Effector memory CD4-positive, alpha-beta T cell (primary cell): ENCODE data around the gene MAP3K5.

Experiments used
- DNase-seq, 3 donors: peaks; one replicate each; pipeline ENCODE4 v3.0.0-alpha.2; 2020
- H3K27ac ChIP-seq: 2 replicates; pipeline ENCODE4 v1.7.0; 2013; ENCODE audit warnings: mild to moderate bottlenecking, low read length, moderate library complexity; ENCODE audit not compliant: insufficient read depth, poor library complexity, severe bottlenecking
- H3K27me3 ChIP-seq: replicated peaks from 2 replicates; pipeline ENCODE4 v1.7.0; 2013; ENCODE audit warnings: mild to moderate bottlenecking, low read length; ENCODE audit not compliant: insufficient read depth, control insufficient read depth, poor library complexity, severe bottlenecking
- H3K36me3 ChIP-seq: 2 replicates; pipeline ENCODE4 v1.7.0; 2013; ENCODE audit warnings: mild to moderate bottlenecking, low read length, moderate library complexity; ENCODE audit not compliant: control insufficient read depth, insufficient read depth
- H3K4me1 ChIP-seq: 2 replicates; pipeline ENCODE4 v1.7.0; 2013; ENCODE audit warnings: low read length, mild to moderate bottlenecking; ENCODE audit not compliant: control insufficient read depth, insufficient read depth, poor library complexity, severe bottlenecking
- H3K4me3 ChIP-seq: 2 replicates; pipeline ENCODE4 v1.7.0; 2013; ENCODE audit warnings: low read length, low read depth, mild to moderate bottlenecking; ENCODE audit not compliant: insufficient read depth, poor library complexity, severe bottlenecking
- H3K9me3 ChIP-seq: 2 replicates; pipeline ENCODE4 v1.7.0; 2013; ENCODE audit warnings: mild to moderate bottlenecking, low read length, moderate library complexity; ENCODE audit not compliant: control insufficient read depth

MAP3K5 gene

GRCh38 chr6:136783495-136784270, 8.6 kb downstream of the MAP3K5 start:
- no peak for DNase-seq
- no peaks in the 10 kb centered on the region for H3K27me3 ChIP-seq

DNA sequence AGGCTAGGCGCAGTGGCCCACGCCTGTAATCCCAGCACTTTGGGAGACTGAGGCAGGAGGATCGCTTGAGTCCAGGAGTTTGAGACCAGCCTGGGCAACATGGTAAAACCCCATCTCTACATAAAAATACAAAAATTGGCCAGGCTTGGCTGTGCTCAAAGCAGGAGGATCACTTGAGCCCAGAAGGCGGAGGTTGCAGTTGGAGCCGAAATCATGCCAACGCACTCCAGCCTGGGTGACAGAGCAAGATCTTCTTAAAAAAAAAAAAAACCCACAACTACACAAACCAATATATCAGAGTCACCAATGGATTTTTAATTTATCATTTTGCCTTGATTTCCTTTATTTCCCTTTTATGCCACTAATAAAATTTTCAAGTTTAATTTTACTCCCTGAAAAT, 9.3 kb downstream of the MAP3K5 start:
- H3K36me3 ChIP-seq, result no peaks in the 10 kb centered on the region
- no peaks in the 10 kb centered on the region for H3K9me3 ChIP-seq
- no peak overlapping the region for H3K4me3 ChIP-seq
- H3K27ac ChIP-seq, result no peak overlapping the region
- DNase-seq, result no peak
- H3K27me3 ChIP-seq, result no peaks in the 10 kb centered on the region
- peaks cover 61% of the 10 kb centered on the region for H3K4me1 ChIP-seq

More at GRCh38 chr6:136783495-136784270, 8.6 kb downstream of the MAP3K5 start:
- H3K27ac ChIP-seq, result no peak overlapping the region
- H3K36me3 ChIP-seq, result no peaks in the 10 kb centered on the region
- H3K9me3 ChIP-seq, result no peaks in the 10 kb centered on the region
- H3K4me3 ChIP-seq, result no peak overlapping the region
- H3K4me1 ChIP-seq, result peaks cover 62% of the 10 kb centered on the region

GRCh38 chr6:136782021-136782770, 10.1 kb downstream of the MAP3K5 start:
- no peak overlapping the region for H3K4me3 ChIP-seq
- H3K4me1 ChIP-seq, result peaks cover 53% of the 10 kb centered on the region
- H3K9me3 ChIP-seq, result no peaks in the 10 kb centered on the region
- no peaks in the 10 kb centered on the region for H3K27me3 ChIP-seq
- H3K36me3 ChIP-seq, result no peaks in the 10 kb centered on the region
- DNase-seq, result no peak
- H3K27ac ChIP-seq, result no peak overlapping the region

DNA sequence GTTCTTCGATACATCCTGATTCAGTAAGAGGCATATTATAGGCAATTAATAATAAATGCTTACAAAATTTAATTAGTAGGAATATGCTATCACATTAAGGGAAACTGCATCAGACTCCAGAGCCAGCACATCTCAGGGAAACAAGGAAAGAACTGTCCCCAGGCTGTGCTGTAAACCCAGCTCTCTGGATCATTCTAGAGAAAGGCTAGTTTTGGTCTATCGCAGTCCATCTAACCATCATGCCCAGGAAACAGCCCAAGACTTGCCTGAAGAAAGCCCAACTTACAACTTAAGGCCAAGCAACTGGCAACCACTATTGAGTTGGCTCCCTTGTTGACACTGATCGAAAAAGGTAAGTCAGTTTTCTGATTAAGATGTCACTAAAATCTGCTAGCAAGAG, 11.3 kb downstream of the MAP3K5 start:
- DNase-seq, result no peak
- Histone ChIP-seq H3K27ac (no peak overlapping the region), H3K9me3 (no peaks in the 10 kb centered on the region), H3K36me3 (no peaks in the 10 kb centered on the region), H3K4me1 (peaks cover 44% of the 10 kb centered on the region), H3K27me3 (no peaks in the 10 kb centered on the region), H3K4me3 (no peak overlapping the region)

DNA sequence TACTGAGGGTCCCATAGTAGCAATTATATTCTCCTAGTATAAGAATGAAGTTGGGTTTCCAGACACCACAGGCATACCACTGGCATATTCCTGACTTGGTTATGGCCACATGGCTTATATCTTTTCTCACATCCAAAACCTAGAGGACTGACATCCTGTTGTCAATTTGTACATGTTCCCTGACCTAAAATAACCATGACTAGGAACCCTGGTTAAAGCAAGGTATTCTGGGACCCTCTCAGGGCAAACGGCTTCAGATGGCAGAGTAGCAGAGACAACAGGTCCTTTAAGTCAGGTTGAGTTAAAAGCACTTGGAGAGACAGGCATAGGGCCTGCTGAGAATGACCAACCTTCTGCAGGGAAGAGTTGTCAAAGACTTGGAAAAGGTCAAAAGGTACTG, 12.6 kb downstream of the MAP3K5 start:
- Histone ChIP-seq H3K27me3 (no peaks in the 10 kb centered on the region), H3K27ac (no peak overlapping the region), H3K9me3 (no peaks in the 10 kb centered on the region), H3K4me3 (no peak overlapping the region), H3K4me1 (peaks cover 40% of the 10 kb centered on the region), H3K36me3 (no peaks in the 10 kb centered on the region)
- no peak for DNase-seq

- Histone ChIP-seq H3K9me3 (no peaks in the 10 kb centered on the region), H3K27me3 (no peaks in the 10 kb centered on the region), H3K4me1 (peaks cover 19% of the 10 kb centered on the region), H3K4me3 (no peak overlapping the region), H3K27ac (no peak overlapping the region), H3K36me3 (no peaks in the 10 kb centered on the region)
- DNase-seq, result no peak
Measured at GRCh38 chr6:136777651-136778050, 14.6 kb downstream of the MAP3K5 start.

GRCh38 chr6:136775548-136775947, 16.7 kb downstream of the MAP3K5 start:
- no peaks in the 10 kb centered on the region for H3K9me3 ChIP-seq
- peaks cover 25% of the 10 kb centered on the region for H3K4me1 ChIP-seq
- DNase-seq, result no peak
- H3K36me3 ChIP-seq, result no peaks in the 10 kb centered on the region
- no peaks in the 10 kb centered on the region for H3K27me3 ChIP-seq
- no peak overlapping the region for H3K4me3 ChIP-seq
- H3K27ac ChIP-seq, result no peak overlapping the region

DNA sequence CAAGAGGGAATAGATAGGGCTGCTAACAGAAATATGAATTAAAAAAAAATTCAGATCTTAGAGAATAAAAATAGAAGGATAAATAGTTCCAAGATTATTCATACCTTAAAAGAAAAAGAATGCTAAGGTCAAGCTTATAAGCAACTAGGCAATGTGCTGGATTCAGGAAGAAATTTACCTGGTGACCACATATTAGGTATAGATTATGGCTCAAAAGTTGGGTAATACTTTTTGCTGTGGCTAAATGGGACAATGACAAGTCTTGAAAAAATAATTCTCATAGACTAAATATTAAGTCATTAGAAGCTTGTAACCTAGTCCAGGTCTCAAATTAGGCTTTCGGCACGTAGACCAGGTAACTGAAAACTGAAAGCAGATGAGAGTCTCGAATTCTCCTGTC, 17.2 kb downstream of the MAP3K5 start:
- no peak for DNase-seq
- no peaks in the 10 kb centered on the region for H3K9me3 ChIP-seq
- no peaks in the 10 kb centered on the region for H3K36me3 ChIP-seq
- no peak overlapping the region for H3K27ac ChIP-seq
- H3K27me3 ChIP-seq, result no peaks in the 10 kb centered on the region
- H3K4me1 ChIP-seq, result peaks cover 24% of the 10 kb centered on the region
- no peak overlapping the region for H3K4me3 ChIP-seq

GRCh38 chr6:136774228-136775041, 17.8 kb downstream of the MAP3K5 start:
- Histone ChIP-seq H3K9me3 (no peaks in the 10 kb centered on the region), H3K4me1 (peaks cover 17% of the 10 kb centered on the region), H3K27ac (no peak overlapping the region), H3K4me3 (no peak overlapping the region), H3K27me3 (no peaks in the 10 kb centered on the region), H3K36me3 (no peaks in the 10 kb centered on the region)
- DNase-seq, result no peak

DNA sequence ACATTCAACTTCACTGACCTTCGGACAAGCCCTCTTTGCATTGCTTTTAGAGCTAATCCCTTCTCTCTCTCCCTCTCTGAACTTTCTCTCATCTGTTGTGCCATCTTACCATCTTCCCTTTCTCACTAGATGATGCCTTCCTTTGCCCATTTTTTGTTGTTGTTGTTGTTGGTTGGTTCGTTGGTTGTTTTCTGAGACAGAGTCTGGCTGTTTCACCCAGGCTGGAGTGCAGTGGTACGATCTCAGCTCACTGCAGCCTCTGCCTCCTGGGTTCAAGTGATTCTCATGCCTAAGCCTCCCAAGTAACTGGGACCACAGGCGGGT, 18.8 kb downstream of the MAP3K5 start:
- H3K36me3 ChIP-seq, result no peaks in the 10 kb centered on the region
- H3K27me3 ChIP-seq, result no peaks in the 10 kb centered on the region
- H3K4me1 ChIP-seq, result peaks cover 17% of the 10 kb centered on the region
- no peaks in the 10 kb centered on the region for H3K9me3 ChIP-seq
- no peak for DNase-seq
- no peak overlapping the region for H3K27ac ChIP-seq
- H3K4me3 ChIP-seq, result no peak overlapping the region
